Adrenal gland (tissue), 5 donors: ENCODE data around the gene COL20A1.

Experiments used
- CTCF ChIP-seq, 6 experiments: fragments of 450-650 bp in 4 of 6; fragments of 200-600 bp in 2 of 6; sonication (generic) in 1 of 6; IDR thresholded peaks; 1 replicate in 5 of 6; 2 replicates in 1 of 6; pipeline versions ENCODE4 v1.5.1 to v1.8.0; 2016 to 2021; ENCODE audit warnings: antibody characterized with exemption in 6 of 6, mild to moderate bottlenecking in 2 of 6, moderate library complexity in 1 of 6
- POLR2A ChIP-seq, 2 donors: fragments of 450-650 bp; IDR thresholded peaks; one replicate each; pipeline ENCODE4 v1.6.1; 2017; ENCODE audit warnings: antibody characterized with exemption in 2 of 2, mild to moderate bottlenecking in 2 of 2, moderate library complexity in 1 of 2
- donor health status: DM: no; HTN: no; CAD: no.

GRCh38 chr20:63254232-63254605, 38.8 kb upstream of the COL20A1 start, which contains the start of gene NKAIN4:
- TF ChIP-seq CTCF (IDR thresholded peaks at IDR 0.05), result no peak
- no peak for TF ChIP-seq POLR2A (IDR thresholded peaks at IDR 0.05)
